NK-92 (cell line): Measurements from ENCODE around the gene ENTPD5.

Source experiments
- DNase-seq: peaks from one replicate; lab custom pipeline; 2025; ENCODE audit not compliant: unreplicated experiment; lab: John Stamatoyannopoulos, UW

ENTPD5 gene

GRCh38 chr14:74018586-74019407 is at the start of gene ENTPD5, which contains the start of gene BBOF1:
TSS of gene ENTPD5 (minus strand) at chr14:74019288. CDS start at chr14:73988102, 31,186 bp downstream.
TSS of gene BBOF1 (plus strand) at chr14:74019349. CDS start at chr14:74019479, 130 bp downstream.
- peak; percentile 17 for DNase-seq

- no peak for DNase-seq
Measured at GRCh38 chr14:74065746-74066575, 46.9 kb upstream of the ENTPD5 start.

- DNase-seq: no peak
Measured at GRCh38 chr14:74064883-74065282, 45.8 kb upstream of the ENTPD5 start.

GRCh38 chr14:74064426-74064825 is 45.3 kb upstream of the ENTPD5 start:
- no peak for DNase-seq

- no peak for DNase-seq
Measured at GRCh38 chr14:74062809-74063150, 43.7 kb upstream of the ENTPD5 start.

GRCh38 chr14:74049876-74050495 is 30.9 kb upstream of the ENTPD5 start:
- DNase-seq: no peak

- no peak for DNase-seq
Measured at GRCh38 chr14:74048281-74048680, 29.2 kb upstream of the ENTPD5 start.

GRCh38 chr14:74045522-74045921 is 26.4 kb upstream of the ENTPD5 start:
- DNase-seq: no peak

- no peak for DNase-seq
Measured at GRCh38 chr14:74042296-74042695, 23.2 kb upstream of the ENTPD5 start.

GRCh38 chr14:74038020-74038859 is 19.2 kb upstream of the ENTPD5 start:
- no peak for DNase-seq

- no peak for DNase-seq
Measured at GRCh38 chr14:74035556-74035955, 16.5 kb upstream of the ENTPD5 start.

- no peak for DNase-seq
Measured at GRCh38 chr14:74034572-74034971, 15.5 kb upstream of the ENTPD5 start.

GRCh38 chr14:74029136-74029535 is 10.0 kb upstream of the ENTPD5 start:
- no peak for DNase-seq

GRCh38 chr14:74022346-74022745 is 3.3 kb upstream of the ENTPD5 start:
- no peak for DNase-seq

- no peak for DNase-seq
Measured at GRCh38 chr14:74019408-74020137, 485 bp upstream of the ENTPD5 start.

- DNase-seq: no peak
Measured at GRCh38 chr14:74018174-74018585, 908 bp downstream of the ENTPD5 start.

- no peak for DNase-seq
Measured at GRCh38 chr14:74015963-74016362, 3.1 kb downstream of the ENTPD5 start.

- no peak for DNase-seq
Measured at GRCh38 chr14:74015176-74015575, 3.9 kb downstream of the ENTPD5 start.

- no peak for DNase-seq
Measured at GRCh38 chr14:74014299-74014698, 4.8 kb downstream of the ENTPD5 start.
